HepG2 (cell line): ENCODE results near the gene NUDT14. TPM values are rescaled to one million over a fixed set of nuclear protein-coding genes. Genes with fewer than 3 reads are reported as not detected.
A peak's percentile ranks its signal among the peaks of the same experiment; 100 is the strongest.

Source experiments
- ATAC-seq: fragments of 200-7000 bp; cut with Tn5 transposase; 3 replicates; pipeline ENCODE4 v1.9.1; 2020; ENCODE audit warnings: mild to moderate bottlenecking, moderate library complexity
- BruUV-seq: library from RNA; stranded (reverse); fragments of 400-500 nt; replicated peaks from 2 replicates; lab custom pipeline; 2021; lab: Mats Ljungman, UMichigan
- CTCF ChIA-PET: fragments of 300-600 bp; formaldehyde crosslinking; extraction: SDS; loops from one replicate; lab custom pipeline; 2021; ENCODE audit warnings: low total read pairs, inconsistent platforms, low intra/inter-chr PET ratio; lab: Yijun Ruan, JAX
- POLR2A ChIA-PET: fragments of 350-600 bp; sonication (Branson Sonifier 250); formaldehyde crosslinking; loops from one replicate; lab custom pipeline; 2020; ENCODE audit warnings: antibody characterized with exemption, inconsistent platforms; lab: Yijun Ruan, JAX
- DNase-seq: peaks from one replicate; pipeline ENCODE4 v3.0.0-alpha.2; 2015; ENCODE audit warnings: low spot score
- FAIRE-seq: peaks from 3 replicates; lab custom pipeline; 2011; peaks lifted over from hg19 to GRCh38; lab: Jason Lieb, UNC
- H2AFZ ChIP-seq: one replicate; pipeline ENCODE4 v1.6.1; 2011; ENCODE audit warnings: low read length, inconsistent platforms
- H3K27ac ChIP-seq: fragments of 300-600 bp; 3 replicates; pipeline ENCODE4 v1.8.0; 2011; ENCODE audit warnings: mixed run types, mild to moderate bottlenecking, mixed read lengths, low read length, inconsistent platforms; ENCODE audit not compliant: insufficient read depth; ENCODE audit errors: extremely low read length
- H3K27me3 ChIP-seq, 2 experiments: fragments of 200-600 bp in 1 of 2; 2 replicates in 1 of 2; 3 replicates in 1 of 2; pipeline versions ENCODE4 v1.6.0 to v1.8.0; 2011; ENCODE audit warnings: low read length in 2 of 2, mild to moderate bottlenecking in 2 of 2, moderate library complexity in 2 of 2, inconsistent platforms in 1 of 2; ENCODE audit not compliant: insufficient read depth in 2 of 2, control insufficient read depth in 1 of 2
- H3K36me3 ChIP-seq, 2 experiments: fragments of 200-600 bp in 1 of 2; replicated peaks in 1 of 2; 2 replicates in 1 of 2; 3 replicates in 1 of 2; pipeline versions ENCODE4 v1.5.1 to v1.8.0; 2011; ENCODE audit warnings: low read length in 2 of 2, inconsistent platforms in 1 of 2; ENCODE audit not compliant: insufficient read depth in 2 of 2, control insufficient read depth in 1 of 2
- H3K4me1 ChIP-seq: 2 replicates; pipeline ENCODE4 v1.5.1; 2012; ENCODE audit warnings: low read length, inconsistent platforms; ENCODE audit not compliant: insufficient read depth
- H3K4me2 ChIP-seq: 2 replicates; pipeline ENCODE4 v1.6.0; 2011; ENCODE audit warnings: low read depth, low read length, inconsistent platforms
- H3K4me3 ChIP-seq, 3 experiments: fragments of 200-600 bp in 1 of 3; sonication (generic), shearing (Covaris generic) in 1 of 3; replicated peaks in 1 of 3; 2 replicates each; pipeline ENCODE4 v1.5.1; 2011 to 2016; ENCODE audit warnings: low read length in 3 of 3, inconsistent platforms in 2 of 3, low read depth in 2 of 3, mild to moderate bottlenecking in 2 of 3, control low read depth in 1 of 3, mixed read lengths in 1 of 3; ENCODE audit not compliant: insufficient read depth in 1 of 3
- H3K79me2 ChIP-seq: one replicate; pipeline ENCODE4 v1.6.1; 2011; ENCODE audit warnings: low read length, inconsistent platforms; ENCODE audit not compliant: insufficient read depth
- H3K9ac ChIP-seq: 2 replicates; pipeline ENCODE4 v1.6.0; 2011; ENCODE audit warnings: mild to moderate bottlenecking, low read depth, low read length, inconsistent platforms; ENCODE audit not compliant: insufficient read depth
- H3K9me3 ChIP-seq: 2 replicates; pipeline ENCODE4 v1.5.1; 2012; ENCODE audit warnings: mild to moderate bottlenecking, low read length
- H4K20me1 ChIP-seq: 2 replicates; pipeline ENCODE4 v1.6.0; 2011; ENCODE audit warnings: inconsistent platforms, mild to moderate bottlenecking, low read length, moderate library complexity; ENCODE audit not compliant: insufficient read depth
- CTCF ChIP-seq: sonication (generic); formaldehyde crosslinking; IDR thresholded peaks from 2 replicates; pipeline ENCODE4 v1.5.0; 2020; ENCODE audit warnings: mild to moderate bottlenecking, missing genetic modification reagents, moderate library complexity
- FIP1L1 ChIP-seq: fragments of 200-400 bp; formaldehyde crosslinking; IDR thresholded peaks from 2 replicates; pipeline ENCODE4 v1.6.1; 2018; ENCODE audit warnings: low read depth, mild to moderate bottlenecking, low read length, moderate library complexity, borderline replicate concordance; ENCODE audit not compliant: insufficient read depth
- SMAD9 ChIP-seq: sonication (generic); formaldehyde crosslinking; IDR thresholded peaks from 2 replicates; pipeline ENCODE4 v1.5.1; 2020; ENCODE audit warnings: mild to moderate bottlenecking, missing genetic modification reagents
- ZNF687 ChIP-seq: sonication (generic); formaldehyde crosslinking; IDR thresholded peaks from 2 replicates; pipeline ENCODE4 v1.5.1; 2020; ENCODE audit warnings: mild to moderate bottlenecking, missing genetic modification reagents, moderate library complexity
- WGBS: methylation state at CpG from one replicate; pipeline ENCODE4 v1.1.6; 2017; ENCODE audit warnings: low lambda C conversion rate; 5-methylcytosine and 5-hydroxymethylcytosine counted together
- in situ Hi-C: cut with HindIII; loops from 2 replicates; pipeline ENCODE4 v1.10.0; 2017; ENCODE audit warnings: low pct_unique_long_range_greater_than_20kb; ENCODE audit not compliant: extremely low pct_ligation_motif_present
- intact Hi-C: fragments of 100-400 bp; cut with micrococcal nuclease; formaldehyde crosslinking; loops from one replicate; pipeline ENCODE4 v1.10.0; 2022; ENCODE audit not compliant: unreplicated experiment
- polyA plus RNA-seq, 8 experiments: library from polyadenylated mRNA; depleted of rRNA in 3 of 8; stranded (reverse) in 7 of 8; unstranded in 1 of 8; fragments of >200 nt; fragmentation: Illumina TruSeq in 4 of 8; extraction: Trizol in 4 of 8; gene quantifications; 2 replicates each; pipeline versions ENCODE4 v1.2.1 to v1.2.3, GENCODE V29; 2011 to 2016; ENCODE audit warnings: low read depth in 4 of 8, missing spikeins in 1 of 8, mixed read lengths in 1 of 8; ENCODE audit not compliant: insufficient read depth in 1 of 8
- total RNA-seq, 5 experiments: library from RNA; depleted of rRNA; stranded (reverse); fragments of >200 nt; fragmentation: Illumina TruSeq; extraction: Trizol; gene quantifications; 2 replicates each; pipeline ENCODE4 v1.2.3, GENCODE V29; 2016; ENCODE audit warnings: low read depth in 1 of 5

Gene NUDT14
- total and polyA plus RNA-seq, 2 of the 13 experiments (the other 11 are each of a cell fraction or from before 2014, with no cell fraction given), result 5.8 to 6.1 TPM

DNA sequence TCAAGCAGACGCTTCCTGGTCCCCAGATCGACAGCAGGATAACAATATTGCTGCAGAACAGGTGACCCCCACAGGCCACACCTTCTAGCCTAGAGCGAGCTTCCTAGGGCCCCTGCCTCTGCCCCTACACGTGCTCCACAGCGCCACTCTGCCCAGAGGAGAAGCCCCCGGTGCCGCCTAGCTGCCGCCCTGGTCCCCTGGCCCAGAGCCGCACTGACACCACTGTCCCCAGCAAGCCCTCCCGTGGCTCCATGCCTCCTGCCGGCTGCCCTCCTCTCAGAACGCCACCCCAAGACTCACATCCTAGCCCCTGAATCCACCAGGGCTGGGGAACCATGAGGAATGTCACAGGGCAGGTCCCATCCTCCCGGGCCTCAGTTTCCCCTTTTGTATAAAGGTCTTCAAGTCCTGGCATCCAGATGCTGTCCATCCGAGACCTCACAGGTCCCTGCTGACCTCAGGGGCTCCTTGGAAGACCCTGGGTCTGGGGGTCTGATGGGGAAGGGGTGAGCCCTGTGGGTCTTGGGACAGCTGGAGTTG is 43.6 kb downstream of the NUDT14 start:
- H4K20me1 ChIP-seq, result no peaks in the 10 kb centered on the region
- no peak overlapping the region for H3K27ac ChIP-seq
- no peaks in the 10 kb centered on the region for H3K36me3 ChIP-seq
- H3K79me2 ChIP-seq, result no peaks in the 10 kb centered on the region
- WGBS, result 100% methylated on average over 1 of the region's 14 CpGs
- ChIA-PET POLR2A (no interaction called here), CTCF (no interaction called here)
- BruUV-seq, result no TSS peak
- no peak overlapping the region for H2AFZ ChIP-seq
- H3K4me1 ChIP-seq, result no peaks in the 10 kb centered on the region
- H3K4me3 ChIP-seq, result no peak overlapping the region
- H3K4me2 ChIP-seq, result no peak overlapping the region
- TF ChIP-seq CTCF (CRISPR knock-in tag) (0 out of 2 replicates have a peak, but pooled peaks have one; percentile 7), FIP1L1 (no peak)
- intact Hi-C loops, result no loop called here
- H3K9me3 ChIP-seq, result peaks cover 10% of the 10 kb centered on the region
- DNase-seq, result no peak
- no peak overlapping the region for H3K9ac ChIP-seq
- FAIRE-seq, result no peak
- in situ Hi-C loops, result no loop called here
- peak; percentile 50 for ATAC-seq
- peaks cover 3 to 5% of the 10 kb centered on the region in 2 experiments; a peak in 2 of 5 replicates for H3K27me3 ChIP-seq

GRCh38 chr14:105136401-105137322 is 44.5 kb downstream of the NUDT14 start:
- BruUV-seq, result no TSS peak
- Histone ChIP-seq H4K20me1 (no peaks in the 10 kb centered on the region), H3K79me2 (no peaks in the 10 kb centered on the region), H3K36me3 (no peaks in the 10 kb centered on the region), H3K4me3 (no peak overlapping the region), H3K27me3 (peaks cover 3% of the 10 kb centered on the region in 2 experiments; a peak in 2 of 5 replicates), H3K9me3 (peaks cover 13% of the 10 kb centered on the region), H3K4me2 (no peak overlapping the region), H3K27ac (no peak overlapping the region), H2AFZ (no peak overlapping the region), H3K4me1 (no peaks in the 10 kb centered on the region), H3K9ac (no peak overlapping the region)
- DNase-seq (no peak), FAIRE-seq (no peak), ATAC-seq (no peak)
- in situ Hi-C loops (no loop called here), intact Hi-C loops (no loop called here)
- TF ChIP-seq SMAD9 (CRISPR knock-in tag) (no peak), ZNF687 (CRISPR knock-in tag) (0 out of 2 replicates have a peak, but pooled peaks have one; percentile 11)
- CTCF ChIA-PET, result no interaction called here
- POLR2A ChIA-PET, result no interaction called here
- WGBS, result 65% methylated on average over 47 of the region's 50 CpGs
